GM10248 (cell line): ENCODE results near the gene RPS6KA6.

Experiments
- CTCF ChIA-PET: fragments of 300-600 bp; sonication (Branson Sonifier 250); formaldehyde crosslinking; extraction: SDS; loops from one replicate; lab custom pipeline; 2021; ENCODE audit warnings: antibody characterized with exemption; lab: Yijun Ruan, JAX
- POLR2A ChIA-PET: fragments of 350-650 bp; sonication (Branson Sonifier 250); formaldehyde crosslinking; extraction: SDS; loops from one replicate; lab custom pipeline; 2020; ENCODE audit warnings: antibody characterized with exemption; lab: Yijun Ruan, JAX
- DNase-seq: peaks from one replicate; pipeline ENCODE4 v3.0.0; 2012; ENCODE audit errors: extremely low spot score
- TF ChIP-seq, protein P1 (sequence below): IDR thresholded peaks from 2 replicates; pipeline ENCODE4 v1.5.1; 2012; ENCODE audit warnings: mild to moderate bottlenecking, low read depth; ENCODE audit errors: extremely low read depth, missing control alignments, control extremely low read depth

RPS6KA6 gene

DNA sequence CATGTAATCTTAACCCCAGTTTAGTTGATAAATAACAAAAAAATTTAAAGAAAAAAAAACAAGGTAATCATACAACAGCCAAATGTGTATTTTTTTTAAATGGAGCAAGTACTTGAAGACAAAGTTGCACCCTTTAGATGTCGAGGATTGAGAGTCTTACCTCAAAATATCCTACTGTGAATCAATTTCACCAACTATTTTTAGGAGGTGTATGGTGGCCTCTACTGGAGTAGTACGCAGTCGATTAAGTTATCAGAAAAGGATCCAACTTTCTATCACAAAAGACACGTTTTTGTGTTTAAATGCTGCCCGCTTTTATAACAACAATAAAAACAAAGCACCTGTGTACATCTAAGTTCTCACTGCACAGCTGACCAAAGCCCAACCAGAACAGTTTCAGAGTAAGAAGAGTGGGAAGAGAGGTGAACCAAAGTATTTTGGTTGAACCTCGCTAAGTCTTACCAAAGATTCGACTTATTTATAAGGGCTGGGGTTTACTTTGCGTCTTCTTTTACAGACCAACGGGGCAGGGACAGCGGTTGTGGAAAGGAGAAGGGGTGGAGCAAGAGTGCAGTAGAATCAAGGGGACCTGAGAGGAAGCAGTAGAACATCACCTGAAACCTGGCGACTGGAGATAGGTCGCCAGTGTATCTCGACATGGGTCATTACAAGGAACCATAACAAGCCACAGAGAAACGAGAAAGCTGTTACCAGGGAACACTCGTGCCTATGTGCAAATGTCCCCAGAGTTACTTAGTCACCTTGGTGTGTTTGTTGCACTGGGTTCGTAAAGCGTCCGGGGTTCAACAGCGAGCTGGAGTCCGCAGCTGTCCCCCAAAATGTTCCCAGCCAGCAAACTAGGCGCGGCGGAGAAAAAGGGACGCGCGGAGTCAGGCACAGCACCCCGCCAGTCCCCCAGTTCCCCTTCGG lies 1.1 kb downstream of the RPS6KA6 start:
- TF ChIP-seq, protein P1, sequence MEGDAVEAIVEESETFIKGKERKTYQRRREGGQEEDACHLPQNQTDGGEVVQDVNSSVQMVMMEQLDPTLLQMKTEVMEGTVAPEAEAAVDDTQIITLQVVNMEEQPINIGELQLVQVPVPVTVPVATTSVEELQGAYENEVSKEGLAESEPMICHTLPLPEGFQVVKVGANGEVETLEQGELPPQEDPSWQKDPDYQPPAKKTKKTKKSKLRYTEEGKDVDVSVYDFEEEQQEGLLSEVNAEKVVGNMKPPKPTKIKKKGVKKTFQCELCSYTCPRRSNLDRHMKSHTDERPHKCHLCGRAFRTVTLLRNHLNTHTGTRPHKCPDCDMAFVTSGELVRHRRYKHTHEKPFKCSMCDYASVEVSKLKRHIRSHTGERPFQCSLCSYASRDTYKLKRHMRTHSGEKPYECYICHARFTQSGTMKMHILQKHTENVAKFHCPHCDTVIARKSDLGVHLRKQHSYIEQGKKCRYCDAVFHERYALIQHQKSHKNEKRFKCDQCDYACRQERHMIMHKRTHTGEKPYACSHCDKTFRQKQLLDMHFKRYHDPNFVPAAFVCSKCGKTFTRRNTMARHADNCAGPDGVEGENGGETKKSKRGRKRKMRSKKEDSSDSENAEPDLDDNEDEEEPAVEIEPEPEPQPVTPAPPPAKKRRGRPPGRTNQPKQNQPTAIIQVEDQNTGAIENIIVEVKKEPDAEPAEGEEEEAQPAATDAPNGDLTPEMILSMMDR: no peak
- ChIA-PET POLR2A (no interaction called here), CTCF (no interaction called here)
- no peak for DNase-seq

GRCh38 chrX:84182516-84182915 lies 5.5 kb downstream of the RPS6KA6 start:
- no peak for DNase-seq
- ChIA-PET POLR2A (no interaction called here), CTCF (no interaction called here)
- TF ChIP-seq, protein P1: no peak

DNA sequence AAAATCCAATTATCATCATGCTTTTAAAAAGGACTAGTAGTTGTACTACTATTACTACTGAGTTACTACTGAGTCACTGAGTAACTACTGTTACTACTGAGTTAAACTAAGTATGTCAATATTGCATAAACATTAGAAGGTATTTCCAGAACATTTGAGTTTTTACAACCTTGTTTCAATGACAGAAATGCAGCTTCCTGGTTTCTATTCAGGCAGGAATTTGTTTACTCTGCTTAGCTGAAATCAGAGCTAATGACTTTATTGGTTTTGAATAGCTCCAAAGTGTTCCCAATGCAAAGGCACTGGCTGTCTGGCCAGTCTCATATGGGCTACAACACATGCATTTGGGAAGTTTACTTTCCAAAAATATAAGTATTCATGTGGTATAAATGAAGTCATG lies 12.0 kb downstream of the RPS6KA6 start:
- ChIA-PET CTCF (no interaction called here), POLR2A (no interaction called here)
- TF ChIP-seq, protein P1: no peak
- DNase-seq: no peak

DNA sequence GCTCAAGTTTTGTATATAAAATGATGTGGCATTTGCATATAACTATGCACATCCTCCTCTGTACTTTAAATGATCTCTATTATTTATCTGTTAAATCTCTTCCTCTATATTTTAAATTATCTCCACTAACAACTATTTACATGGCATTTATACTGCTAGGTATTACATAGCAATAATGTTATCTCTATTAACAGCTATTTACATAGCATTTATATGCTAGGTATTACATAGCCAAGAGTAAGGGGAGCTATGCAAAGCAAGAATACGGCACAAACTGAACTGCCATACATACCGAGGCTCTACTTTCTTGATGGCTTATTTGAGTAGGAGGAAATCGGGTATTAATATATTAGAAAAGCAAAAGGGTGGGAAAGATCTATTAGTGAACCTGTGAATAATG lies 12.7 kb downstream of the RPS6KA6 start:
- ChIA-PET POLR2A (no interaction called here), CTCF (no interaction called here)
- no peak for DNase-seq
- TF ChIP-seq, protein P1: no peak

GRCh38 chrX:84174348-84174747 lies 13.7 kb downstream of the RPS6KA6 start:
- CTCF ChIA-PET: no interaction called here
- DNase-seq: no peak
- POLR2A ChIA-PET: no interaction called here
- TF ChIP-seq, protein P1: no peak

DNA sequence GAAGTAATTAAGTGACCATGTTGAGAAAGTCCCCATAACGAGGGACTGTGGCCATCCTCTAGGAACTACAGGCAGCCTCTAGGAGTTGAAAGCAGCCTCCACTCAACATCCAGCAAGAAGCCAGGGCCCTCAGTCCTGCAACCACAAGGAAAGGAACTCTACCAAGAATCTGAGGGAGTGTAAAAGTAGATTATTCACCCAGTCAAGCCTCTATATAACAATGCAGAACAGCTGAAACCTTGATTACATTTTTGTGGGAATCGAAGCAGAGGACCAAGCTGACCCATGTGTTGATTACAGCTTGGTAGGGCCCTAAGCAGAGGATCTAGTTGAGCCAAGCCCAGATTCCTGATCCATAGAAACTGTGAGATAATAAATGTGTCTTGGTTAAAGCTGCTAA lies 17.1 kb downstream of the RPS6KA6 start:
- POLR2A ChIA-PET: no interaction called here

More for the DNA sequence above, 17.1 kb downstream of the RPS6KA6 start:
- CTCF ChIA-PET: no interaction called here
- TF ChIP-seq, protein P1: no peak
- DNase-seq: no peak
